ENCODE measurements around the gene MSN.

The MSN gene

DNA sequence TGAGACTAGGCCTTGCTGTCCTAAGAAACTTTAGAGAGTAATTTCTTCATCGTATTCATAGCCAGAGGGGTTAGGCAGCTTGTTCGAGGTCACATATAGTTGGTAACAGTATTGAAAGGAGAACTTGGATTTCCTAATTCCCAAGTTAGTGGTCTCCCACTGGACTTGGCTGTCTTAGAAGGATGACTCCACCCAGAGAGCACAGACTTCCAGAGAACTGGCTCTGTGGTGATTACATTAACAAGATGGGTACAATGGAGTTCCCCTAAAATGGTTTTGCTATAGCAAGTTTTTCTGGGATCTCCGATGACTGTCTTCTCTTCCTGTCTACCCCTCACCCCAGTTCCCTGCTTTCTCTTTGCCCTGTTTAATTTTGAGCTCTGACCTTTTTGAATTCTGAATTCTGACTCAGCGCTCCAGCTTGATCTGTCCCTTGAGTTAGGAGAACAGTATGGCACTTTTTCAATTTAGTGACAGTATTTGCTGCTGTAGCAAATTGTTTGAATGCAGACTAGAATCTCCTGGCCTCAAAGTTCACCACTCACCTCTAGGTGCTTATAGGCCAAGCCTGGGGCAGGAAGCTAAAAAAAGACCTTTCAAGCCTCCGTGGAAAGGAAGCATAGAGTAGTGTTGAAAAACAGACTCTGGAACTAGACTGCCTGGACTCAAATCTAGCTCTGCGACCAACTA, 6.9 kb downstream of the MSN start:
- no peak for DNase-seq

DNA sequence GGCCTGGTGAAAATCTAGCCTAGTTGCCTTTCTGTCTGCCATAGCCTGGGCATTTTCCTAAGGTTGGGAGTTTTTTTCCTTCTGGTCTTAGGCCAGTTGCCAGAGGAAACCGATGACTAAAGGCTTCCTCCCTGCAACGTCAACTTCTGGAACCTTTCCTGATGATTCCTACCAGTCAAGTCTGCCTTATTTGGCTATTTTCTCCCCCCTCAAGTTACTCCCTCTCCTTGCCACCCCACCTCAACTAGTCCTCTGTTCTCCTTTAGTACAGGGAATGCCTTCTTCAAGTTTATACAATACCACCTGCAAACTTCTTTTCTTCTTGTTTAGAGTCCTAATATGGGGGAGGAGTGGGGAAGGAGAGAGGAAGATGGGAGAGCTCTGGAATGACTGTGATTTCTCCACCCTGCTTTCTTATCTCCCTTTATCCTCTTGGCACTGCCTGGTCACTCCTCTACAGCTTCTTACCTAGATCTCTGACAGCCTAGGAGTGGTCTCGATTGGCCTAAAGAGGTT, 10.6 kb downstream of the MSN start:
- no peak for DNase-seq

DNA sequence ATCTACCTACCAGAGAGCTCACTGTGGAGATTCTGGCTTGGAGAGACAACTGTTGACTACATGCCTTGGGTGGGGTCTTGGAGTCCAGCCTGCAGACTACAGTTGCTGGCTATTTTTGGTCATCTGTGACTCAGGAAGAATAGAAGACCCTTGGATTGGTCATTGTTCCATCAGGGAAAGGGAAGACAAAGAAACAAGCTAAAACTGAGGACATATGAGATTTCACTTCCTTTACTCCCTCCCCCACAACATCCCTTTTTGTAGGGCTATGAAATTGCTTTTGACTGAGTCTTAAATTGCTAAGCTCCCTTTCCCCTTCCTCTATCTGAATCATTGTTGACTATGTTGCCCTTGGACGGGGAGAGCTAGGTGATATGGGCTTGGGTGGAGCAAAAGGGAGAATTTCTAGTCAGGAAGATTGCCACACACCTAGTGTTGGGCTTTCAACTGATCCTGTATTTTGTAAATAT, 11.7 kb downstream of the MSN start:
- no peak for DNase-seq

DNA sequence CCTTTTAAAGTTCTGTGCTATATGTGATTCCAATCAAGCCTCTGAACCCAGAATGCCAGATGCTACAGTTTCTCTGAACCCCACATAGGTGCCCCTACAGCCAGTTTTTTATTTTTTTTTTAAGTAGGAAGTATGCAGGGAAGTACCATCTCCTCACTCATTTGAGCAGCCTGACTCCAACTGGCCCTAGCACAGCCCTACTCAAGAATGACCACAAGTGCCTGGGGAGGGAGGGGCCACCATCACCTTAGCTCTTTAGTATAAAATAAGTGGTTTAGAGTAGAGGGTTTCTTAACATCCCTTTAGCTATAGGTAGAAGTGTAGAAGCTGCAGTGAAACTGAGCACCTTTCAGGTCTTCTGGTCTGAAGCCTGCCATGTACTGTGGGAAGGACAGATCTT, 14.4 kb downstream of the MSN start:
- no peak for DNase-seq

DNA sequence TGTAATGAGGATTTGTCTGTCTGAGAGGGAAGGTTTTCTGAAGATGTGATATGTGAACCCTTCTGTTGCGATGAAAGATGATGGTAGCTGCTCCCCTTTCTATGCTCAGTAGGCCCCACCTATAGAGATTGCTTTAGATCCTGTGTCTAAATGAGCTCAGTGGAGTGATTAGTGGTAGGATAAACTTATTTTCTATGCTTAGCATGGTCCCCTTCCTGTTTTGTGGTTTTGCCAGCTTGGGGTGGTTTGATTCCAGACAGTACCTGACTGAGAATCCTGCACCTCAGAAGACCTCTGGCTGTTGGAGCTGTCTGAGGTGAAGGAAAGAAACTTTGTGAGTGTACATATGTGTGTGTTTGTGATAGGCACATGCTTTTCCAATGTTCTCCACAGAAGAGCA, 17.7 kb downstream of the MSN start:
- DNase-seq = no peak

DNA sequence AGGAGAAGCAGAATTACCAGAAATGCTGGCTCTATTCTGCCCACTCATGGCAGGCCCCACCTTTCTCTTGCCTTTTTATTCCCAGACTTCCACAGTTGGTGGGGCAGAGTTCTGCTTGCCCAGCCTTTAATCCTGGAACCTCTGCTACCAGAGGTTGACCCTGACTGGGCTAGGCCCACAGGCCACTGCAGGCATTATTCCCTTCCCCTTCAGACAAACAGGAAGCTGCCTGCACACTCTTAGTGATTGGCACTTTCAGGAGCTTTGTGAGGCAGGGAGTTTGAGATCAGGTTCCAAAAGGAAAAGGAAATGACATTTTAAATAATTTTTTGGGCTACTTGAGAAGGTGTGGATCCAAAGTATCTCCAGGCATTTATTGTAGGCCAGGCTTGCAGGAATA, 18.8 kb downstream of the MSN start:
- DNase-seq = no peak

DNA sequence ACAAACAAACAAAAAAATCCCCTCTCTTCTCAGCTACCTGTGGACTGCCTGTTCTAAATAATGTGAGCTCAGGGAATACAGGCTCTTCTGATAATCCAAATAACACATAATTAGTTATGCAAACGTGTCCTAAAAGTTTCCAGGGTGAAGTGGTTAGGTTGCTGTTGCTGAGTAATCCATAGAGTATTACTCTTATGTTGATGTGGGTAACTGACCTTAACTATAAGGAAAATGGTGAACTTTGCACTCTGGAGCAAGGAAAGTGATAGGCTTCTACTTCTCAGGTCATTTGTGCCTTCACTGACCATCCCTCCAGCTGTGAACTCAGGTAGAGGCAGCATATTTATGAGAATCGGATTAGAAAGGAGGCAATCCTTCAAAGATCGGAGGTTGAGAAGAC, 19.9 kb downstream of the MSN start:
- no peak for DNase-seq

DNA sequence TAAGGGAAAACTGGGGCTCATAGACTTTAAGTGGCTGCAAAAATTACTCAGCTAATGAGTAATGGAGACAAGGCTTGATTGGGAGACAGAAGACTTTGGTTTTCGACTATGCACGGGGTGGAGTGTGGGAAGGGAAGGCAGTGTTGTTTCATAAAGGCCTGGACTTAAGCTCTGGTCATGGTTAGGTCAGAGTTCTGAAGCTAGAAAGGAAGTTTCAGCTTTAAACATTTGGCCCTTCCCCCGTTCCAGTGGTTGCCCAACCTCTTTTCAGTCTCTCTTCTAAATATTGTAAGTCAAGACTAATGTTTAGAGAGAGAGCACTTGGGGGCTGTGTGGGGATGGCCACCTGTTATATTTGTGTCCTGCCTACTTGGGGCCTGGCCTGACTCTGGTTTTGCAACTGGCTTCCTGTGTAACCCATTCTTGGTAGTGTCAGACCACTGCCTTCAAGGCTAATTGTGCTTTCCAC, 21.0 kb downstream of the MSN start:
- DNase-seq = no peak

DNA sequence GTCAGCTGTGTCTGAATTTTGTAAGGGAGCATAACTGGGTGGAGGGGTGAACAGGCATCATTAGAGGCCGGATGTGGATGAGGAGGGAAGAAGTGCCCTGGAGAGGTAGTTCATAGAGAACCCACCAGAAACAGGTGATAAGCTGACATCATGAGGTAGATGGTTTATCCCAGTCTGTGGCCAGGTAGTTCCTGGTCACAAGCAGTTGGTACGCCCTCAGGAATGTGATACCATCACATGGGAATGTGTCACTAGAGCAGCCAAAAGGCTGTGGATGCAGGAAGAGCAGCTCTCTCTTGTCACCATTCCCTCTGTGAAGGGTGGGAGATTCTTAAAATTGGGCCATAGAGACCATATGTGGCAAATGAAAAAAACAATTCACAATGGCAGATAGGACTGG, 21.9 kb downstream of the MSN start:
- no peak for DNase-seq

DNA sequence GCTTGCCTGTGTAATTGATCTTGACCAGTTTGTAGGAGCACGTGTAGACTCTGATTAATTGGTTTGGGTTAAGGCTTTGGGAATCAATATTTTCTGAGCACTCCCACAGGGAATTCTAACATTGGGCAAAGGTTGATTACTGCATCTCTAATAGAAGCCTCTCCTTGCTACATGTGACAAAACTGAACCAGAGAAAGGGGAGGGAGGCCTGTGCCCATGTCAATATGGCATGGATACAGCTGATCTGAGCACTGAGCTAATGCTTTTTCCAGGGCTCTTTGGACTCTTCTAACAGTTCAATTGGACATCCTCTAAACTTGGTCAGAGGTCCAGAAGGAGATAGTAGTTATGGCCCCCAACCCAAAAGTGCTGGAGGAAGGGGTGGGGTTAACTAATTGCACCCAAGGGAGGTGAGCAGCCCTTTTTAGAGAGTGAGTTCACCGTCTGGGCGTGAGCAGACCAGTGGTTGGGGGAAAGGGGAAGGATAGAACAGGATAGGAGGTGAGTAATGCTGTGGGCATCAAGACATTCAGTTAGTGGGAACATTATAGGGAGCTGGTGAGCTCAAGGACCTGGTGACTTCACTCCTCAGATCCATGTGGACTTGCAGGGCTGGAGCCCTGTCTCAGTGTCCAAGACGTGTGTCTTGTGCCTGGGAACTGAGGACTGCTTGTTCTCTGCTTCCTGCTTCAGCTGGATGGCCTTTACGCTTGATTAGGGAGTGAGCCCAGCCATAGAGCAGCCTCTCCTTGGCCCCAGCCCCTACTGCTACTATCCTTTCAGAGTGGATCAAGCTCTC, 22.8 kb downstream of the MSN start:
- DNase-seq = no peak

DNA sequence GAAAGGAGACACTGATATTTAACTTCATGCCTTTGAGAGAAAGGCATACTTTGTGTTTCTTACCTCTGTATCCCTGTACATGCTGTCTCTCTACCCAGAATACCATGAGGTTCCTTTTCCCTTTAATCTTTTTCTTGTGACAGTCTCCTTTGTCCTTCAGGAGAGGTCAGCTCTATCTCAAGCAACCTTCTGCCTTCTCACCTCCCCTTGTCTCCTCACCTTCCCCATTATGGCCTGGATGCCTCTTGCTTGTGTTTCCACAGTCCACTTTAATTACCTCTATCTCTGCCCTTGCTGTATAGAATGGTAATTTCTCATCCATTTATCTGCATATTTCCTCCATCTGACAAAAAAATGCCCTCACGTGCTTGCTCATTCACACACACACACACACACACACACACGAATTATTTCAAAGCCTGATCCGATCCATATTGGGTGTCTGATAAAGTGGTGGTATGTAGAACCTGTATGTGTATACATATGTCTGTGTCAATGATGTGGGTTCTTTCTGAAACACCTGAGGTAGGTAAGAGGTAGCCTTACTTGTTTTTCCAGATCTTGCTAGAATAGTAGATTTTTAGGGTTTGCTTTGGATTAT, 28.5 kb downstream of the MSN start:
- no peak for DNase-seq

DNA sequence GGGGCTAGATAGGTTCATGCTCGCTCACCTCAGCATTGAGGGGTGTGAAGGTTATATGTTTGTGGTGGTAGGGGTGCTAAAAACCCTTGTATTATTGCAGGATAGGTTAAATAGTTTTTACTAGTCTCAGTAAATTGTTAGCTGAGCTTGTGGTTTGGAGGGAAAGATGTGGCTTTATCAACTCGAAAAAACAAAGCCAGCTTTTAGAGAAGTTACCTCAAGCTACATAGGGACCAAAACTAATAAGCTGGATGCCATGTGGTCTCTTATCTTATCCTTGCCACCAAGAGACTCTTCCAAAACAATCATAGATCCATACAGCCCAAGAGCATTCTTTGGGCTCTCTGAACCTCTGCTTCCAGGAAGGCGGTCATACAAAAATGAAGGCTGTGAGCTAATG, 29.2 kb downstream of the MSN start:
- no peak for DNase-seq

DNA sequence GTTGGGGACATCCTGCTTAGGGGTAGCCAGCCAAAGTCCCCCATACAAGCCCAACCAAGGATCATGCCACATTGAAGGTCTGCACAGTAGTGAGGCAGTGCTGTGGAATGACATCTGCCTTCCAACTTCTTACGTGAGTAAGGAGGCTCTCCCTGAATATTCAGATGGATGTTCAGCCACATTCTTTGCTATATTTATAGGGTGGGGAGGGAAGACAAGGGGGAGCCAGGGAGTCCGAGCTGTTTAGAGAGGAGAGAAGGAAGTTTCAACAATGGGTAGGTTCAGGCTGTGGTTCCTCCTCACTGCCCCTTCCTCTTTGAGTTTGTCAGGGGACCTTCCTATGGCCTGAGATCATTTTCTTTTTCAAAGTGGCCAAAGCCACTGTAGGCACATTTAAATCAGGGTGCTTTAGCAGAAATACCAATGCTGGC, 29.8 kb downstream of the MSN start:
- no peak for DNase-seq

DNA sequence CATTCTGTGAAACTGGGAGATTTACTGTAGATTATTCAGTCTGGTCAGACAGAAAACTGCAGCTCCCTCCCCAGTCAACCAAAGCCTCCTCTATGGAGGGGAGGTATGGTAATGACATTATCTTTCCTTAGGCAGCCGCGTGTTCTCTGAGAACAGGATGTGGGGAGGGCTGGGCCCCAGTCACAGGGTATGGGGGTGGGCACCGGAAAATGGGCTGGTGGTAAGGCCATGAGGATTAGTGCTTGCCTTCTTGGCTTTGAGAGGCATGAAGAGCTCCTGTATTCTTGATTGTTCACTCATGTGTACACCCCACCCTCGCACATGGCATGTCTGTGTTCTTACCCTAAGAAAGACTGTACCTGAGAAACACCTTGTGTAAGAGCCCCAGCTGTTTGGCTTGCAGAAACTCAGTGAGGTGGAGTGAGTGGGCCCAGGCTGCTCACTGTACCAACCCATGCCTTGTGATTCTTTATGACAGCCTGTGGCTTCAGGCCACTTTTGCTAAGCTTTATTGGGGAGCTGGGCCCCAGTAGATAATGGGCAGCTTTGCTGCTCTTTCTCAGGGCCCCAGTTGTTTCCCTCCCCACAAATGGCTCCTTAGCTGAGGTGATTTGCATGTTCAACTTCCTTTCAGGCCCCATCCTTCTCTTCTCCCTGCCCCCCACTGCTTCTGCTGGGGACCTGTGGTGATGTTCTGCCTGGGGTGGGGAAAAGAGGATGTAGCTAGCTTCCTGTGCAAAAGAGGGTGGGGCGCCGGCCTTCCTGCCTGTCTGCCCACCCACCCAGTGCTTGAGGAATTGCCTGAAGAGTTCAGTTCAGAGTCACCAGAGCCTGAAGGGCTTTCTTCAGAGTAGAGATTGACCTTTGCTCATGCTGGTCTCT, 30.7 kb downstream of the MSN start:
- DNase-seq = no peak

DNA sequence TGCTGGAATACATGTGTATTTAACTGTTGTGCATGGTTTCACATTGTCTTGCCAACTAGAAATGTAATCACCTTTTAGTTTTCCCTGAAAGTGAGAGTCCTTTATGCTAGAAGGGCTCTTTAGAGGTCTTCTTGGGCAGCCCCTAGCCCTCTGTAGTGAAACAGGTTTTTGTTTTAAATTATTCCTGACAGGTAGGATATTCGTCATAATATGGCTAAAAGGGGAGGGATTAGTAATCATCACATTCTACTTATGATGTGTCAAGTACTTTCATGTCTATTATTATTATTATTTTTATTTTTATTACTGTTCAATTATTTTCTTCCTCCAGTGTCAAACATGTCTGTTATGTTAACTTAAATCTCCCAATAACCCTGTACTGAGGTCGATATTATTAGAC, 35.5 kb downstream of the MSN start:
- no peak for DNase-seq

DNA sequence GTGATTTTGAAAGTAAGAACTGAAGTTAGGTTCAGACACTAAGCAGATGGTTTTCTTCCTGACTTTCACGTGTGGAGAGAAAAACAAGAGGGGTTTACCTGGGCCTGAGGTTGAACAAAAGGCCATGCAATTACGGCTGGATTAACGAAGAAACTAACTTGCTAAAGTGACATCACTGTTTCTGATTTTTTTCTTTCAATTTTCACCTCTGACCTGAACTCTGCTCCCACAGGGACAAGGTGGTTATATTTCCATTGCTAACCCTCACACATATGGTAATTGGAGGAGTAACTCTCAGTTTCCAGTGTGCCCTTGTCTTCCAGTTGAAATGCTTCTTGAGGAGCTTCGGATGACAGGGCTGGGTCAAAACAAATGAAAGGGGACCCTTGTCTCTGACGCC, 38.0 kb downstream of the MSN start:
- DNase-seq = no peak

DNA sequence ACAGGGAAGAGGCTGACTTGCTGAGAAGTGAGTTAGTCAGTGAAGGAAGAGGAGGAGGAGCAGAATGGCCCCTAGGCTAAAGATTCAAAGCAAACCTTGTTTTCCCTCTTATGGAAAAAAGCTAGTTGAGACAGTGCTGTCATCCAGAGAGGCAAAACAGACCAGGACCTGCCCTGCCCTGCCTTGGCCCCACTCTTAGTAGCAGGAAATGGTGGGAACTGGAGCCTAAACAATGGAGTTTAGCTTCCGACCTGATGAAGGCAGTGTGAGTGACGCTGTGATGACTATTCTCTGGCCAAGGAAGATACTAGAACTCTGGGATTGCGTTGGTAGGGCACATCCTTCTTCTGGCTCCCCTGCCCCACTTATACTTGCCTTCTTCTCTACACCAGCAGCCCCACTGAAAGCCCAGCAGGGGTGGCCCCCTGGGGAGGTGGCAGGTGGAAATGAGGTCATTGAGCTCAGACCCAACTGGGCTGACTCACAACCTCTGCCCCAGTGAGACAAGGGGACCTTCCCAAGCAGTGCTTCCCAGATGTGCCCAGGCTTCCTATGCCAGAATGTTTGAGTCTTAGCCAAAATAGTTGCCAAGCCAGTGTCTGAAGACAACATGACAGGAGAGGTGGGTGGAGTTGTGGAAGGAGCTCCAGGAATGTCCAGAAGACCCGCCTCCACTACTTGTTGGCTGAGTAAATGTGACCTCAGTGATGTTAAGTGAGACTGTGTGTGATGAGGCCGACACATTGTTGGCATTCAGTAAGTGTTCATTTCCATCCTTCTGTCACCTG, 38.8 kb downstream of the MSN start:
- DNase-seq = no peak

DNA sequence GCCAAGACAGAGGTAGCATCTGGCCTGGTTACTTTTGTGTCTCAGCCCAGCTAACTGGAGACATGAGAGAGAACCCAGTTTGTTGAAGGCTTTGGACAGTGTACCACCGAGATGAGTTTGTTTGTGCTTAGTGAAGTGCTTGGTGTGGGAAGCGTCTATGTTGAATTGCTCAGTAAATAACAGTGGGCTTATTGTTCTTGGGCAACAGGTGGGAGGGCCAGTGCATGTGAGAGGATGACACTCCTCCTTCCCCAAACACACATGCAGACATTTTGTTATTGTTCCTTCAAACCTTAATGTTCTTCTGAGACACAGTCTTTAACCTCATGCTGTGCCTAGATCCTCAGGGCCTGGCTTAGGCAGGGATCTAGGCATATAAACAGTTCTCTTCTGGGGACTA, 39.7 kb downstream of the MSN start:
- no peak for DNase-seq

DNA sequence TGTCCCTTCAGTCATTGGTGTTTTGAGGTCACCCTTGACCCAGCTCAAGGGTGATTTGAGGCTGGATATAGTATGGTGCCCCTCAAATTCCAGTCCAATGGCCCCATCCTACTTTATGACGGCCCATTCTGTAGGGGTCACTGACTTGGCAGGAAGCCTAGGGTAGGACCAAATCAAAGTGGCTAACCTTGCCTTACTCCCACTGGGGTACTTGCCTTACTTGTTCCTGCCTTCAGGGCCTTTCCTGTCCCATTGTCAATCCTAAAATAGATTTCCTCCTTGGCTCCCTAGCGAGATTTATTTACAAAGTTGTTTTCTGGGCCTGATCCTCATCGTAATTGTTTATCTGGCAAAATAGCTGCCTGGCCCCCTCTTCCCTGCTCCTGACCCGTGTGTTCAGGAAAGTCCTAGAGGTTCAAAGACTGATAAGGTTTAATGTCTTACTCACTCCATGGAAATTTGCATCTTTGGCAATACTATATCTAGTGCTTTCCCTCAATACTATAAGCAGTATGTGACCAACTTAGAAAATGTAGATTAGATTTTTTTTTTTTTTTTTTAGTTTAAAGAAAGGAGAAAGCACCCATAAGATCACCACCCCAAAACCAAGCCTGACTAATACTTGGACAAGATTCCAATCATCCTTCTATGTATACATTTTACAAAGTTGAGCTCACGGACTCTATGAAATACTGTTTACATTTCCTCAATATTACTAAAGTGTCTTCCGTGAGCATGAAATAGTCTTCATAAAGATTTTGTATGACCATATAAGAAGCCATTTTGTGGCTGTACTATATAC, 44.8 kb downstream of the MSN start:
- DNase-seq = no peak

DNA sequence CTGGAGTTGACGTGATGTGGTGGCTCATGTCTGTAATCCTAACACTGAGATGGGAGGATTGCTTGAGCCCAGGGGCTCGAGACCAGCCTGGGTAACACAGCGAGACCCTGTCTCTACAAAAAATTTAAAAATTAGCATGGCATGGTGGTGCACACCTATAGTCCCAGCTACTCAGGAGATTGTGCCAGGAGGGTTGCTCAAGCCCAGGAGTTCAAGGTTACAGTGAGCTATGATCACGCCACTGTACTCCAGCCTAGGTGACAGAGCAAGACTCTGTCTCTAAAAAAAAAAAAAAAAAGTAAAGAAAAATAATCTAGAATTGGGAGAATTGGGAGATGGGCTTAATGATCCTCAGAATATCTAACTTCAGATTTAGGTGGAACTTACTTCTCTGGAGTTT, 51.1 kb downstream of the MSN start:
- DNase-seq = no peak

DNA sequence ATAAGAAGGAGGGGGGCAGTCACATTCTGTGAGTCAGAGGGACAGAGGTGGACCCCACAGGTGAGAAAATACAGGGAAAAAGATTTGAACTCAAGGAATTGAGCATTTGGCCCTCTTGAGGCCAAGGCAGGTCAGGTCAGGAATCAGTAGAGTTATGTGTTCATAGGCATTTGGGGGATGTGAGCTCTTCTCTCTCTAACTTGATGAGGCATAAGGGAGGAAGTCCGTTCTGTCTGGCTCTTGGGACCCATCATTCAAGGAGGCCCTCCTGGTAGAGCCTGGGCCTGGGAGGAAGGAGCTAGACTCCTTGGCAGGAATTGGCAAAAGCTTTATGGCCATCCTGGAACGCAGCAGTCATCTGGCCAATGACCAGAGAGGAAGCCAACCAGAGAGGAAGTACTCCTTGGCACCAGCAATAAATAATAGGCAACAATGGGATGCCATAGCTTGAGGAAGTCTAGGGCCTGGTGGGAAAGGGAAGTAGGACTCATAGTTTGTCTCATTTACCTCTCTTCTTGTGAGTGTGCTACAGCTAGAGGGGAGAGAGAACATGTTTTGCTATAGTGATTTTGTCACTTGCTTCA, 53.0 kb downstream of the MSN start:
- no peak for DNase-seq
